ENCODE measurements around the gene FRMD7.
"Not testable (repeated sequence)": the region's sequence is repeated elsewhere in the genome, so short reads cannot be mapped to it uniquely, and the experiment has no call there.

The FRMD7 gene

DNA sequence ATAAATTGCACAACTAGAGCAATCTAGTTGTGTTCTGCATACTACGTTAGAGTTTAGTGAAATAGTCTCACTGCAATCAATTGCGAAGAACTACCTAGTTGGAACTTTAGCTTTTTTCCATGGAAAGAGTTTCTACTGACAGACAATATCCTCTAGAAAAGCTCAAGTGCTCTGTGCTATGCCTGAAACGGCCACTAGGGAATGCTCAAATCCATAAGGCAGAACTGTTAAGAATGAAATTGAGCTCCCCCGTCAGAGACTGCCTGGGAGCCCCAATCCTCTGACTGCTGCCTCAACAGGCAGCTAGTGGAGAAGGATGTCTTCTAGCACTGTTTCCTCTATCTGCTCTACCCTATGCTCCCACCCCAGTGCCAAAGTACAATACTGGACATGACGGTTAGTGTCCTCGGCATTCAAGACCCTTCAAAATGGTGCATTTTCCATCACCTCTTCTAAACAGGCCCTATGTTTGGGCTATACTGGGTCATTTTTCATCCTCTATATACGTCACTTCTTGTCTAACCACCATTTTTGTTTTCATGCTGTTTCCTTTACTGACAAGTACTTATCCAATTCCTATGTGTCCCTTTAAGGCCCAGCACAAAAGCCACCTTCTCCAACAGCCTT lies 35.3 kb downstream of the FRMD7 start:
- no peak for DNase-seq

DNA sequence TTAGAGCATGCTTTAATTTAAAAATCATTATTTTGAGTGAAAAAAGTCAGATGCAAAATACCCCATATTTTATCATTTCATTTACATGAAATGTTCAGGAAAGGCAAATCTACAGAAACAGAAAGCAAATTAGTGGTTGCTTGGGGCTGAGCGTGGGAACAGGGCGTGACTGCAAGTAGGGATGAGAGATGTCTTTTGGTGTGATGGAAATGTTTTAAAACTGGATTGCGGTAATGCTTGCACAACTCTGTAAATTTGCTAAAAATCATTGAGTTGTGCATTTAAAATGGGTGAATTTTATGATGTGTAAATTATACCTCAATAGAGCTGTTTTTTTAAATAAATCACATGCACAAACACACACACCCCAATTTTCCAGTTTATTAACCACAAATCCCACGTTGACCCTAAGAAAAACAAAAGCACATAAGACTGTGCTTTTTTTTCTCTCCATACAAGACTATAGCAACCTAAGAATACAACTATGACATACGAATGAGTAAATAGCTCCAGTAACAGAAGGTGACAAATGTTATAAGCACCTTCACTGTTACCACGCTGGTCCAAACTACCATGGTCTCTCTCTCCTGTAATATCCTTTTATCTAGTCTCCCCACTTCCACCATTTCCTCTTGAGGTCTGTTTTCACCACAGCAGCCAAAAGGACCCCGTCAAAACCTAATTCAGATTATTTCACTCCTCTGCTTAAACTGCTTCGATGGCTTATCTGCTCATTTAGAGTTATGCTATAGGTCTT lies 37.2 kb downstream of the FRMD7 start:
- no peak for DNase-seq

DNA sequence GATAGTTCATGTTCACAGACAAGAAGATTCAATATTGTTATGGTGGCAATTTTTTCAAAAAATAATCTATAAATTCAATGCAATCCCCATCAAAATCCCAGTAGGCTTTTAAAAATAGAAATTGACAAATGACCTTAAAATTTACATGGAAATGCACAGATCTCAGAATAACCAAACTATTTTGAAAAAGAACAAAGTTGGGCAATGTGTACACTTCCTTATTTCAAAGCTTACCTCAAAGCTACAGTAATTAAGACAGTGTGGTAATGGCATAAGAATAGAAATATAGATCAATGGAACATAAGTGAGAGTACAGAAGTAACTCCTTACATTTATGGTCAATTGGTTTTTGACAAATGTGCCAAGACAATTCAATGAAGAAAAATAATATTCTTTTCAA lies 39.0 kb downstream of the FRMD7 start:
- no peak for DNase-seq

DNA sequence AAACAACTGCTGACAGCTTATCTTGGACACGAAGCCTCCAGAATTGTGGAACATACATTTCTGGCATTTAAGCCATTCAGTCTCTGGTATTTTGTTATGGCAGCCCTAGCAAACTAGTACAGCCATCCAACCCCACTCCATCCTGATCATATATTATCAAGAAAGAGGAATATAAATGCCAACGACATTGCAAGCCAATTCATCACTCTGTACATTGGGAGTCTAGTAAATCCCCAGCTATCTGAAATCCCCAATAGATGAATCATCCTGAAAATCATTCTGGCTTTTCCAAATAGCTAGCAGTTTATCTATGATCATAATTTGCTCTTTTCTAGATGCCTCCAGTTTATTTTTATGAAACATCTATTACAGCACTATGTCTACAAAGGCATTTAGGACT lies 41.1 kb downstream of the FRMD7 start:
- no peak for DNase-seq

DNA sequence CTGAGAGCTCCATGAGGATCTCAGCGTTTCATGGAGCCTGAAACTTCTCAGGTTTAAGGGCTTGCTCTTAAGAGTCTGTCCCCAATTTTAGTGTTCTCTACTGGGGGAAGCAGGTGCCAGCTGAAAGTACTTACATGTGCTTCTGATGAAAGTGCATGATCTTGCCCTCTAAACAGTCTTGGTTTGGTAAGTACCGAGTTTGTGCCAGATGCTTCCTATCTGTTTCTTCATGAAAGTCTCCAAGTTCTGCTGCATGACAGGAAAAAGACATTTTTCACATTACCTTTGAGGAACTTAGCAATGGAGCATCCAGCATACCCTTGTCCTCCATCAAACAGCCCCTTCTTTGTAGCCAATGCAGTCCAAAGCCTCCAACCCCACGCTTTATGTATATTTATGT lies 42.0 kb downstream of the FRMD7 start:
- no peak for DNase-seq

DNA sequence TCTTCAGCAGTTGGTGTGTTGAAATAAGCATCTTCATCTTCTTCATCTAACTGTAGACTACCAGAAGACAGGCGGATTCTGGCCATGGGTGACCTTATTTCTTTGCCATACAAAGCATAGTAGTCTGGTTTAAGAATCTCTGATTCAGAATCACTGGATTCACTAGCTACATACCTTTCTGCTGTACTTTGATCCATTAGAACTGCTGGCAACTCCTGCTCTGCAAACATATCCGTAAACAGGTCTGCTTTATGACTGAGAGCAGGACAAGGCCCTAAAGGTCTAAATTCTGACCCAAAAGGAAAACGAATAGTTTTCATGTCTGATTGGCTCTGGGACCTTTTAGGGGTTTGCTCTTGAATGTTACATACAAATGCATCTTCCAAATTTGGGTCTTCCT lies 49.9 kb downstream of the FRMD7 start:
- DNase-seq, result no peak

DNA sequence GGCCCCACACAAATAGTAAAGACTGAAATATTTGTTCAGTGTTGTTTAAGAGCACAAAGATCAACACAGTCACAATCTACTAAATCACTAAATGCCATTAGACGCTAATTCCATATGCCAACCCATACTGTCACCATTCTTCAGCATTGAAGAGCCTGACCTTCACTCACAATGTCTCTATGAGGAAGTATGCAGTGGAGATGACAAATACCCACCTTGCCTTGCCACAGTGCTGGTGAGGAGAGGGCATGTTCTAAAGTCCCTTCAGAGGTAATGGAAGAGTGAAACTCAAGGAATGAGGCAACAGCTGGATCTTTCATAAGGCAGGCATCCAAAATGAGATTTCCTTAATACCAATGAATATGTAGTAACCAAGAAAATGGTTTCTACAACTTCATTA lies 50.4 kb downstream of the FRMD7 start:
- DNase-seq, result no peak

DNA sequence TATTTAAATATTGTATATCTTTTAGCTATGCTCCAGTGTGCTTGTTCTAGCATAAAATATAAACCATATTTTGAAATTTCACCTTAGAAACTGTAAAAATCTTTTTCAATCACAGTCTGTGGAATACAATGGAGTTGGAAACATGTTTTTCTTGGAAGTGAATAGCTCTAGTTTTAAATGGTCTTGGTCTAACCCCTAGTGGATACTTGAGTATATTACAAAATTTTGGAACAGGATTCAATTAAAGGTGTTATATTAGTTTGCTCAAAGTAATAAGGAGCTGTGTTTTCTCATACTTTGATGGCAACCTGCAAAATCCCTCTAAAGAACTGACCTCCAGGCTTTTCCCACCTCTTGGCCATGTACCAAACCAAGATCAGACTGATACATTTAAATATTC lies 56.6 kb downstream of the FRMD7 start:
- no peak for DNase-seq

DNA sequence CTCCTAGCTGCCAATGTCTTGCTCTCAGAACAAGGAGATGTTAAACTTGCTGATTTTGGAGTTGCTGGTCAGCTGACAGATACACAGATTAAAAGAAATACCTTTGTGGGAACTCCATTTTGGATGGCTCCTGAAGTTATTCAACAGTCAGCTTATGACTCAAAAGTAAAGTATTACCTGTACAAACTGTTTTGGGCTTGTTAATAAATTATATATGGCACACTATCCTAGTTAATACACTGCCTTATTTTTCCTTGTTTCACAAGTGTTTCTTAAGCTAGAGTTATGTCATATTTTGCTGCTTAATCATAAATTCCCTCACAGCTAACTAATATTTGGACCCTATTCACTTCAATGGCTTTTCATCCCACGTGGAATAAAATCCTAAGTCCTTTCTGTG lies 59.4 kb downstream of the FRMD7 start:
- DNase-seq, result no peak

DNA sequence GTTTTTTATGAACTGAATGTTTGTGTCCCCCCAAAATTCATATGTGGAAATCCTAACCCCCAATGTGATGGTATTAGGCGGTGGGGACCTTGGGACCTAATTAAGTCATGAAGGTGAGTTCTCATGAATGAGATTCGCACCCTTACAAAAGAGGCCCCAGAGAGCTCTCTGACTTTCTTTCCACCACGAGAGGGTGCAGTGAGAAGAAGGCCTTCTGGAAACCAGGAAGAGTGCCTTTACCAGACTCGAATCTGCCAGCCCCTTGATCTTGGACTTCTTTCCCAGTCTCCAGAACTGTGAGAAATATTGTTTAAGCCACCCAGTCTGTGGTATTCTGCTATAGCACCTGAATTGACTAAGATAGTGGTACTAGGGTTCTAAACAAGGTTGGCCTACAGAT lies 64.0 kb downstream of the FRMD7 start:
- DNase-seq, result no peak

DNA sequence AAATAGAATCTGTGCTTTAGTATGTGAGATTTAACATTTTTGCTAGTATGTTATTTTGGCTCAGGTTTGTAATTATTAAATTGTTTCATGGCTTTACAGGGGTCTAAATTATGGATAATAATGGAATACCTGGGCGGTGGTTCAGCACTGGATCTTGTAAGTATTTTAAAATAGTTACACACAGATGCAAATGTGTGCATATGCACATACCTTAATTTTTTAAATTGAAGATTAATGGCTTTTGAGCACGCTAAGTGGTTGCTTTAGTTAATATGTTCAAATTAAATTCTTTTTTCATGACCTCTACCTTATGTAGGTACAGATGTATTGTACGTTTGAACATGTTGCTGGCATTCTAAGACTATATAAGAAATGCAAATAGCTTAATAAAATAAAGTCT lies 64.5 kb downstream of the FRMD7 start:
- DNase-seq, result no peak

DNA sequence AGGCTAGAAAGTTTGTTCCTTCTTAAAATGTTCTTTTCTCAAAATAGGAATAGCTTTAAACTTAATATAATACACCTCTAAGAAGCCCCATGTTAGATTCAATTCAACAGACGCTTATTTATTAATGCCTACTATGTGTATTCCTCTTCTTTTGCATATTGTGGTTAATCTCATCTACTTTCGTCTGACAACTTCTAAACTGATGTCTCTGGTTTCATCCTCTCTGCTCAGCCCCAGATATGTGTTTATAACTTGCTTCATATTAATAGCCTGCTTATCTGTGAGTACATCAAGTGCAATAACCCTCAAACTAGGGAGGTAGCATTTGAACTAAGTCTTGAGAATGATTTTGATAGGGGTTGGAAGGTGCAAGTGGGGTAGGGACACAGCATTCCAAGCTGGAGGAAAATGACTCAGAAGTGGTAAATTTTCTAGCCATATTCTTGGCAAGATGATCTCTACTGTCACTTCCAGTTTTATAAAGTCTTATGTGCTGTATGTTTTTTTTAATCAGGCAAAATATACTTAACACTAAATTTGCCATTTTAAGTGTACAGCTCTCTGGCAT lies 67.8 kb downstream of the FRMD7 start:
- no peak for DNase-seq

DNA sequence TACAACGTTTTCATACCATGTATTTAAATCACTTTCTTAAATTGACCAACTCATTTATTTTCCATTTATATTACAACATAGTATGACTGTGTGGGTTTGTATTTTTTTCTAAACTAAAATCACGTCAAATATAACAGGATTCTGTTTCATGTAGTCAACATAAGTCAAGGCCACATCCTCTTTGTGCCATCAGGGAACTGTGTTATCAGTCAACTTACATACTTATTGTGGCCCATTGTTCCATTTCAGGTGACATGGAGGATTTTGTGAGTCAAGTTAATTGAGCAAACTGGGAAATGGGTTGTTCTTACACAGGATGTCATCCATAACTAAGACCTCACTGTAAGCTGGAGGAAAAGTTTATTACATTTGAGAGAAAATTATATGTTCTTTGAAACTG lies 68.8 kb downstream of the FRMD7 start:
- DNase-seq, result no peak

DNA sequence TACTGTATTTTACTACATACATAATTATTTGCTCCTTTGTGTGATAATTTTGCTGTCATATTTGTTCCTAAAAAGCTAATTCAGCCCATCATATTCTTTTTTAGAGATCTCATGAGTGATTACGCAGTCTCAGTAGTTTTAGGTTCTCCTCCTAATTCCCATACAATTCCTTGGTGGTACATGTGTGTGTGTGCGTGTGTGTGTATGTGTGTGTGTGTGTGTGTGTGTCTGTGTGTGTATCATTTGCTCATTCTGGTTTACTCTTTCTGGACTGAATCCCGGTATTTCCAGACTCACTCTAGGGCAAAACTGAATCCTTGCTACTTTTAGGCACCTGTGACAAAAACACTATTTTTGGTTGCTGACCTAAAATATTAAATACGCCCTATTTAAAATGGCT lies 69.8 kb downstream of the FRMD7 start:
- no peak for DNase-seq

DNA sequence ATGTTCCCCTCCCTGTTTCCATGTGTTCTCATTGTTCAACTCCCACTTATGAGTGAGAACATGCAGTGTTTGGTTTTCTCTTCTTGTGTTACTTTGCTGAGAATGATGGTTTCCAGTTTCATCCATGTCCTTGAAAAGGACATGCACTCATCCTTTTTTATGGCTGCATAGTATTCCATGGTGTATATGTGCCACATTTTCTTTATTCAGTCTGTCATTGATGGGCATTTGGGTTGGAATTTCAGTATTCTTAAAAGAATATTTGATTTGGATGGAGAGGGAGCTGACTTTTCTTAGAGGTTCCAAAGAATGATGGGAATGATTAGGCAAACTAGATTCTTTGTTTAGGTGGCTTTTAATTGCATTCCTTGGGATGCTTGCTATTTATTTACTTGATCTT lies 76.0 kb downstream of the FRMD7 start:
- DNase-seq, result not testable (repeated sequence)

DNA sequence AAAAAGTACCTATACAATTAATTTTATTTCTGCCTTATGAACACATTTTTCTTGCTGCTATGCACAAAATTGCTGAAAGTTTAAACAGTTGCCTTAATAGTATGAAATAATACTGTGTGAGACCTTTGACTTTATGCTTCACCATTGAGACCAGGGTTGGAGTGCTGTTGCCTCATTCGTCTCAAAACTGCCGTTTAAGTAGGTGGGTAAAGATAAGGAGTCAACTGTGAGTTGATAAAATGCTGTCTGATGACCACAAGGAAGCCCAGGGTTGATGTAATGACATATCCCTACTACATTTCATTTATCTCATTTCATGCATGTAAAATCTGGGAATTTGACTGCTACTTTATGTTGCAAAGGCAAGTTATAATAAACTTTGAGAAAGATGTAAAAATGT lies 81.3 kb downstream of the FRMD7 start:
- no peak for DNase-seq

DNA sequence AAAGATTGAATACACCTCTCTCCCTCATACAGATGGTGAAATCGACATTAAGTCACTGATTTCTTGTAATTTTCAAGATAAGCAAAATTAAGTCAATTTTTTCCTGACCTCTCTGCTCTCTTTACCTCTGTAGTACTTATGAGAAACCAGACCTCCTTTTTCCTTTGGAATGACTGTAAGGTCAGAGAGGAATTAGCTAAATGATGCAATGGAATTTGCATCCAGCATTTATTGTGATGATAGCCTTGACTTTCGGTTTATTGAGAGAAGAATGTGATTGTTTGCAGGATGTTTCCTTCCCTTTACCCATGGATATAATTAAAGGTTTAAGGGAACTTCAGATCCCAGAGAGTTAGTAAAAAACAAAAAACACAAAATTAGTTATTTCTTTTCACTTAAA lies 82.4 kb downstream of the FRMD7 start:
- DNase-seq, result no peak

DNA sequence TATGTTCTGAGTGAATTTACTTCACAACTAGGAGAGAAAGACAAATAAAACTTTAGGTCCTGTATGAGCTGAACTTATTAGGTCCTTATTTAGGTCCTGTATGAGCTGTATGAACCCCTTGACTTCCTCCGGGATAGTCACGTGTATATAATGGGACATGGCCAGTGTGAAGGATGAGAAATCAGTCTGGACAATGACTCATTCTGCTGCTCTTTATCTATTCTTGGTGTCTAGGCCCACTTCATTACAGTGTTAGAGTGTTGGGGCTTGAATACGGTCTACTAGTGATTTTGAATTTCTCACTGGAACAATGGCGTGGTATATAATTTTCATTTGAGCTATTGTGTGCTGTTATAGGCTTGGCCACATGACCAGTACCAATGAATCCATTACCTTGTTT lies 82.9 kb downstream of the FRMD7 start:
- DNase-seq, result no peak

DNA sequence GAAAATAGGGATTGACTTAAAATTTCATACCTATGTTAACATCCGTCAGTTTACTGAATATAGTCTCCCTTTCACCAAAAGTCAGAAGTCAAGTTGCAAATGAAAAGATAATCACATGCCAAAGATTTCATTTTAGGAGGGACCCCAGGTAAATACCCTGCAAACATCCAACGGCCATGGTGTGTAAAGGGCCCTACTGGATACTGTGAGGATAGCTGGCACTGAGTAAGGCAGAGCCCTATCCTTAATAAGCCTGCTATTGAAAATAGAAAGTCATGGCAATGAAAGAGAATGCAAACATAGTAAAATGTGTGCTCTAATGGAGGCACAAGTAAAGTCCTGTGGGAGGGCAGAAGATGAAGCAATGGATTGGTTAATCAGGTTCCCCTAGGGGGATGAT lies 83.8 kb downstream of the FRMD7 start:
- DNase-seq, result no peak

DNA sequence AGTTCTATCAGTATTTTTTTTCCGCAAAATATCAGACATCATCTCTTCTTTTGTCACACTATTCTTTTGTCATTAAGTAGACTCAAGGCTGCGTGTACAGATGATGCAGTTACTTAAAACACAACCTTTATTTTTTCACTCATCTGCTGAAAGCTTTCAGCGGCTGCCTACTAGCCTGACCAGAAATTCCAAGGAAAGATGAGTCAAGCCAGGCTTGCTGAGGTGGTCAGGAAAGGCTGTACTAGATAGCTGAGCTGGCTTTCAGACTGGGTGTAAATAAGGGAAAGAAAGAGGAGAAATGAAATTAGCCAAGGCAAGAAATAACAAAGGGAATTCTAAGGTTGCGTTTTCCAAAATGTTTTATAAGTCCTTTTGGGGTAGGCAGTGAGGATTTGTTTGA lies 86.8 kb downstream of the FRMD7 start:
- DNase-seq, result no peak

DNA sequence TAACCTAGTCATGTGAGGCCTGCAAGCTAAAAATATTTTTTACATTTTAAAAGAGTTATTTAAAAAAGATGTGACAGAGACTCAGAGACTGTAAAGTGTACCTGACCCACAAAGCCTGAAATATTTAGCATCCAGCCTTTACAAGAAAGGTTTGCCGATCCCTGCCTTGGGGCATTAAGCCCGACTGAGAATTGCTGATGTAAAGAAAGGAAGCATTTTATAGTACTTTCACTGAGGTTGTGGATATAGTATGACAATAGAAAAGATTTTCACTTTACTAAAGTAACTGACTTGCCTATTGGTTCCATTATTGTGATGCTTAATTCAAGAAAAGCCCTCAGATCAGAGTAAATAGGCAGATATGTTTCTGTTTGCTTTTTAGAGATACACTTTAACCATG lies 87.8 kb downstream of the FRMD7 start:
- DNase-seq, result no peak

DNA sequence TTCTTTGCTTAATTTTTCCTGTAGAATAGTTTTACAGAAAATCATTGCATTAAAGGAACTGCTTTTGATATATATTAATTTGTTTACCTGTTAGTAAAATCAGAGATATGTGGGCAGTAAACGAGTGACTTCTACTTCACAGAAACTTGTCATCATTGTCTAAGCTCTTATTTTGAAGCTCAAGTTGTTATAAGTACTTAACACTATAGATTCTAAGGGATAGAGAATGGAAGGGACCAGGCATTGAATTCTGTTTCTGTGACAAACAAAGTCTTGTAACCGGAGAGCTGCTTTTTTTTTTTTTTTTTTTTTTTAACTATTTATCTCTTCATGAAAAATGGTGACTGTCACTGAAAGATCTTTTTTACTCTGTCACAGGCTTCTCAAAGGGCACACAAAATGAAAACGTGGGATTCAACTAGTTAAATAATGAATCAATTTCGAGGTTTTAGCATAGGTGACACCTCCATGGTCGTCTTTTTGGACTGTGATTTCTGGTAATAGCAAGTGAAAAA lies 90.3 kb downstream of the FRMD7 start:
- no peak for DNase-seq

DNA sequence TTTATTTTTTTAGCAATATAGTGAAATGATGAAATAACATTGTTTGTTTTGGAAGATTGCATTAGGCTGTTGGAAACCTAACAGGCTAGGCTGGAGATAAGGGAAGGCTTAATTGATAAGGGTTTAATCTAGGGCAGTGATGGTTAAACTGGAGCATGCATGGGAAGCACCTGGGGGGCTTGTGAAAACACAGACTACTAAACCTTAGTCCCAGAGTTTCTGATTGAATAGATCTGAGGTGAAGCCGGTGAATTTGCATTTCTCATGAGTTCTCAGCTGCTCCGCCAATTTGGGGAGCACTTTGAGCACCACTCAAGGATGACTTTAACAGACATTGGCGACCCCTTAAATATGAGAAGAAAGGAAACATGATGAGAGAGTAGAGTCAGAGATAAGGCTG lies 93.2 kb downstream of the FRMD7 start:
- no peak for DNase-seq

DNA sequence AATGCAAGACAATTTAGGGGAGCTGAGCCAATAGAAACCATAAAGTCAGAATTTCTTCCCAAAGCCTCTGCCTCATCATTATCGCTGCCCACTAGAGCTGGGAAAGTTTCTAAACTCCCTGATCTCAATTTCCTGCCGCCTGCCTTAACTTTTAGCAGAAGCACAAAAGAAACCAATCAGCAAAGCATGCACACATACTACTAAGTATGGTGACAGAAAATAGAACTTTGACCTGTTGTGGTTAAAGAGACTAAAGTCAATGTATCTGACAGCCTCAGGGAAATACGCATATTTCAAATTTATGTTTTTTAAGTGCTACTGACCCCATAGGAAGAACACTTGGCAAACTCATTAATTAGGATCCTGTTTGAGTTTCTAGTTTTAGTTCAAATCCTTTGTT lies 94.7 kb downstream of the FRMD7 start:
- no peak for DNase-seq

DNA sequence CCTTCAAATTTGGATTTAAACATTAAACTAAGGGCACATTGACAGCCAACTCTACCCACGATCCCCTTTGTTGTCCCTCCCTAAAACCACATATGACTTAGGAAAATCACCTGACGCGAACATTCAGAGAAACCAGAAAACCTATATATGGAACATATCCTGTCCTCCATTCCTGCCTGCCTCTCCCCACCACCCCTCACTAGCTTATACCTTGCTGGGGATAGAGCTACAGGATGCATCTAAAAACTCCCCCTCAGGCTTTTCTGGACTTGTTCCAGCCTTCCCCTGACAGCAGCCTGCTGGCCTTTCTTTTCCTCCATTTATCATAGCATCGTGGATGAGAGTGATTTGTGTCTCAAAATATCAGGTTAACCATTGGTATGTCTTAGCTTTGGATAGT lies 96.0 kb downstream of the FRMD7 start:
- DNase-seq, result no peak

All from SHP77 treated with DMSO at 0.1 percent for 48 hours (cell line).